IPS-NIHi7 (cell line): ENCODE measurements around the gene FAM110D.

Experiments
- DNase-seq: peaks from one replicate; pipeline ENCODE4 v3.0.0; 2012; ENCODE audit warnings: mixed read lengths; ENCODE audit errors: extremely low spot score

FAM110D gene

GRCh38 chr1:26158908-26159742 lies at the start of gene FAM110D:
FAM110D (plus strand) TSS chr1:26159079; CDS start chr1:26161292, 2,213 bp downstream.
- DNase-seq: no peak

- DNase-seq: no peak
Measured at GRCh38 chr1:26109229-26110164, 49.4 kb upstream of the FAM110D start.

GRCh38 chr1:26110731-26111529 lies 47.9 kb upstream of the FAM110D start:
- peak; percentile 71 for DNase-seq

- peak; percentile 91 for DNase-seq
Measured at GRCh38 chr1:26111530-26112406, 47.1 kb upstream of the FAM110D start, which contains the start of gene PDIK1L. PDIK1L (plus strand) TSS chr1:26111824; CDS start chr1:26114309, 2,485 bp downstream.

- DNase-seq: no peak
Measured at GRCh38 chr1:26112407-26112775, 46.5 kb upstream of the FAM110D start.

- no peak for DNase-seq
Measured at GRCh38 chr1:26114165-26114927, 44.5 kb upstream of the FAM110D start.

GRCh38 chr1:26119892-26120608 lies 38.8 kb upstream of the FAM110D start:
- DNase-seq: no peak

- DNase-seq: no peak
Measured at GRCh38 chr1:26121854-26122773, 36.8 kb upstream of the FAM110D start.

GRCh38 chr1:26122988-26123973 lies 35.6 kb upstream of the FAM110D start:
- DNase-seq: no peak

GRCh38 chr1:26124418-26125331 lies 34.2 kb upstream of the FAM110D start:
- no peak for DNase-seq

- DNase-seq: no peak
Measured at GRCh38 chr1:26125382-26125781, 33.5 kb upstream of the FAM110D start.

GRCh38 chr1:26125946-26126320 lies 32.9 kb upstream of the FAM110D start:
- no peak for DNase-seq

GRCh38 chr1:26126321-26127084 lies 32.4 kb upstream of the FAM110D start:
- no peak for DNase-seq

GRCh38 chr1:26127235-26128163 lies 31.4 kb upstream of the FAM110D start:
- no peak for DNase-seq
